Activated CD8-positive, alpha-beta memory T cell treated with anti-CD3 and anti-CD28 coated beads, Interleukin-2, amount 50 U/mL, for 4 hours (primary cell): ENCODE data around the gene XXYLT1.

Source experiments
- DNase-seq: peaks from one replicate; pipeline ENCODE4 v3.0.0-alpha.2; 2020

XXYLT1 gene

DNA sequence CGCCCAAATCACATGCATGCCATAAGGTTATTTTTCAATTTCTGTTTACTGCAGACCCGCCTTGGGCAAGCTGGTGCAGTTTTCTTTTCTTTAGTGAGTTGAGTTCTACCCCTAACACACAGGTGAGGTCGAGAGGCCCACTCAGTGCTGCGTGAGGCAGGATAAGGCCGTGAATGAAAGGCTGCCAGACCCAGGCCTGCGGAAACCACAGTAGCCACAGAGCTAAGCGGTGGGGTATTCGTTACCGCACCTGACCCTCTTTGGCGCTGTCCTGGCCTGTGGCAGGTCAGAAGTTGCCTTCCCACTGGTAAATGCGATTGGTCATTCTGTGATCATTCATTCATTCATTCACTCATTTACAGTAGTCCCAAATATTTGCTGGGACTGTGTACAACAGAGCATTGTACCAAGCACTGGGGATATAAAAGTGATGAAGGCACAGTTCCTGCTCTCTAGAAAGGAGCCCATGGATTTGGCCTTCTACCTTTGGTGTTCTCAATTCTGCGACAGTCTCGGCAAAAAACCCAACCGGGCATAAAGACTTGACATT lies 144.8 kb downstream of the XXYLT1 start:
- DNase-seq: no peak

DNA sequence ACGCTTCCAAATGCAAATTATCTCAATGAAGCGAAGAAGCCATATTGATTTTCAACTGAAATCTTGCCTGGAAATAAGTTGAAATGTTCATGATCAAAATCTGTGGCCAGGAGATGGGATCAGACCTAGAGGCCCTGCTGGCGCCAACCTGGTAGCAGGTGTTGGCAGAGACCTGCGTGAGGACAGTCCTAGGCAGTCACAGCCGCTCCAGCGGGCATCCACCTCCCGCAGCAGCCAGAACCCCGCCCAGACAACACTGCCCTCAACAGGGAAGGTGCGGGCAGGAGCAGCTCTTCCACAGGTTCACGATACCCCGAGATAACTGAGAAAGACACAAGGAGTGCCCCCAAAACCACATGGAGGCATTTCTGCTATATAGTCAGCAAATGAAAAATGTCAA lies 145.3 kb downstream of the XXYLT1 start:
- DNase-seq: no peak

DNA sequence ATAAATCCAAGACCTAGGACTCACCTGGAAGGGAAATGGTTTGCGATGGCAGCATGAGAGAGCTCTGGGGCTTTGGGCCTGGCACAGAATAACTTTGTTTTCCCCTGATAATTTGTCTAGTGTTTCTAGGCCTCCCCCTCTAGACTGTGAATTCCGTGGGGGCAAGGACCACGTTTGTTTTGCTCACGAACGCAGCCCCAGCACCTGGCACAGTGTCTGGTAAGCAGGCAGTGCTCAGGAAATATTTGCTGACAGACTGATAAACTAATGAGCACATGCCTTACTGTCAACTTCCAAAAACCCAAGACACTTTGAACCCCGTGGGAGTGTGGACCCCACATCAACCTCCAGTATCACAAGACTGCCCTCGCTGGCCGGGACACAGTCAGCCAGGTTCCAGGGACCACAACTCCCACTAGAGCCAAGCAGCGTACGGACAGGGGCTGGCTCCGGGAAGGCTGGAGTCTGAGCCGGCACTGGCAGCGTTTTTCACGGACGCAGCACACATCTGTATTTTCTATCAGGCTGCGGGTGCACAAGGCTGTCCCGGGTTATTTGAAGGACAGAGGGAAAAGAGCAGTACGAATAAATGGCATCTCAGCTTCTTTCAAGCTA lies 146.5 kb downstream of the XXYLT1 start:
- no peak for DNase-seq

DNA sequence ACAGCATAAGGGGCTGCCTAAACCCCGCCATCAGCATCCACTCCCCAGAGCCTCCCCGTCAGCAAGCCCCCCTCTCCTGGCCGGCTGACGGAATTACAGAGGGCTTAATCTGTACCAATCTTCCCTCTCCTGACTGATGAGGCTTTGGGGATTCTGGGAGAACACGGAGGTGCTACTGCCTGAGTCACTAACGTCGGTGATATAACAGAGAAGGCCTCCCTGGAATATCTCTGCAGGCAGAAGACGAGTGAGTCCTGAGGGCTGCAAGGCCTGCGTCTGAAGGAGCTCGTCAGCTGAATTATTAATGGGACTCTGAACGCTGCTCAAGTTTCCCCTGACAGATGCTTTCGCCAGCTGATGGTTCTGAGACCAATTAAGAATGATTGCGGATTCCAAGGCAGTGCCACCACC lies 147.7 kb downstream of the XXYLT1 start:
- no peak for DNase-seq

DNA sequence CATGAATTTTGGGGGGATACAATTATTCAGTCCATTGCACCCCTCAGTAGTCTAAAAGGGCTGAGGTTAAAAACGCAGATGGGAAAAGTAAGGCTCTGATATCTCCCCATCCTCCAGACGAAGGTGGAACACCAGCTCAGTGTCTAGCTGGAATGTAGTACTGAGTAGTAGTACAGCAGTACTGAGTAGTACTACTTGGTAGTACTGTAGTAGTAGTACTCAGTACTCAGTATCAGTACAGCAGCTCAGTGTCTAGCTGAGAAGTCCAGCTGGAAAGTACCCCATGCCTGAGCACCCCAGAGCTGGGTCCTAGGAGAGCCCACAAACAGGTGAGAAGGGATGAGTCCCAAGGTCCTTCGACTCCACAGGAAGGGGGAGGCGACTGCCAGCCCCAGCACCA lies 148.7 kb downstream of the XXYLT1 start:
- DNase-seq: no peak

DNA sequence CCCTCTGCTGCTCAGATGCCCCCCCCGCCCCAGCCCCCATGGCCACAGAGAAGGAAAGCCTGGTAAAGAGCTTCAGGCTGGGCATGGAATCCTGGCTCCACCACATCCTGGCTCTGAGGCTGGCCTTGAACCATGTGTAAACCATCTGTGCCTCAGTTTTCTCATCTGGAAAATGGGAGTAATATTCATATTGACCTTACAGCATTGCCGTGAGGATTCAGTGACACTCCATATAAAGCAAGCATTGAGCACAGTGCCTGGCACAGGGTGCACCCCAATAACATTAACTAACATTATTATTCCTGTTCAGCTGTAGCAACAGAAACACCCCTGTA lies 150.7 kb downstream of the XXYLT1 start:
- no peak for DNase-seq

DNA sequence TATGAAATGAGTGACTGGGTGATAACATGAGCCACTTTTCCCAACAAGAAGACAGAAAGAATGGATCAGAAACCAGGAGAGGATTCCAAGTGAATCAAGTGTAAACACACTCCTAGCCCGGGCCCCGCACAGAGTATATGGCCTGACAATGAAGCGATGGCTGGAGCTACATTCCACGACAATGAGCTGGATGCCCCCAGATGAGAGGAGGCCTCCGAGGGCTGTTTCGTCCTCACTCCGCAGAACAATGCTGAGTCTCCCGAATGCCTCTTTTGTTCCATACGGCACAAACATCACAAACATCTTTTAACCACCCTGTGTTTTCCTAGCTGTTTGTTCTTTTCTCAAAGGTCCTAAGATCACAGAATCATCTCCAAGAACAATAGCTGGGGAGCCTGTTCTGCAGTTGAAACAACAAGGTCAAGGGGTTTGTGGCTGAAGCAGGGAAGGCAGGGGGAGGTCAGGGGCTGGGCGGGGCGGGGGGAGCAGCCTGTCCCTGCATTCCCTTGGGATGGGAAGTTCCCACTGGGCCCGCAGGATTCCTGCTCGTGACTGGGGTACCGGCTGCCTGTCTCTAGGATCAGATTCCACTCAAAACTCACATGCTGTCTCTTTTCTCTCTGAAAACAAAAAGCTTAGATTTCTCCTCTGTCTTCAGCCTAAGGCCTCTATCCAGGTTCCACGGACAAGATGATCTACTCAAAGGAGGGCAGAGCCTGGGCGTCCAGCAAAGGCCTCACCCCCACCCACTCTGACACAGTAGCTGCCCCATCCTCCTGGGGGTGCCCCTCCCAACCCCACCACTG lies 151.3 kb downstream of the XXYLT1 start:
- DNase-seq: no peak

DNA sequence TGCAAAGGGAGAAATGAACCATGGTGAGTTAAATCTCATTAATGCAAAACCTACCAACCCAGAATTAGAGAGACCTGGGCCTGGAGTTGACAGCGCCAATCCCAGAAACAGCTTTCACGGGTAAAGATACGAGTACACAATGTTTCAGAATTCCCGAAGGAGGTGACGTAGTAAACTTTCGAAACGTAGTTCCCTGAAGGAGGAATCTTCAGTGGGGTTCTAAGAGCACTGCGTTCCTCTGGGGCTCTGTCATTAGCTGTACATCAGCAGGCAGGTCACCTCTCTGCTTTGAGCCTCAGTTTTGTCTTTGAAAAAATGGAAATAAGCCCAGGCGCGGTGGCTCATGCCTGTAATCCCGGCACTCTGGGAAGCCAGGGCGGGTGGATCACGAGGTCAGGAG lies 152.3 kb downstream of the XXYLT1 start:
- no peak for DNase-seq

DNA sequence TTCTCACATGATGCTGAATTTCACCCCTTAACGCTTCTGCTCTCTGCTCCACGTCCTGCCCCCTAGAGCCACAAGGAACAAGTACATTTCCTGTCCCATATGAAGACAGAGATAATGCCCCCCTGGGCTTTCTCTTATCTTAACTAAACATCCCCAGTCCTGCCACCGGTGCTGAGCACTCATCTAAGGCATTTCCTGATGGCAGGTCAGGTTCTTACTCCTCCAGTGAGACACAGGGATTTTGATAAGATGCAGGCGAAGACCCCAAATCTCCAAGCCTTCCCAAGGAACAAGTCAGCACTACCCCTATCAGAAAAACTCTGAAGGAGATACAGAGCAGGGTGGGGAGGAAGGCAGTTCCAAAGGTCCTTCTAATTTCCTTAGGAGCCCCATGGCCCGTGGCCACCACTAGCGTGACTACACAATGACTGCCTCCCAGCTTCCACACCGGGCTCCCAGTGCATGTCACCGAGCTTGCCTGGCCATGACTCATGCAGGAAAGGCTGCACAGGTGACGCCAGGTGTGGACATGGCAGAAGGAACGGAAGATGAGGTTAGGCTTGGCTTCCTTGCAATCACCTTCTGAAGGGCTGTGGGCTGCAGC lies 152.9 kb downstream of the XXYLT1 start:
- no peak for DNase-seq

DNA sequence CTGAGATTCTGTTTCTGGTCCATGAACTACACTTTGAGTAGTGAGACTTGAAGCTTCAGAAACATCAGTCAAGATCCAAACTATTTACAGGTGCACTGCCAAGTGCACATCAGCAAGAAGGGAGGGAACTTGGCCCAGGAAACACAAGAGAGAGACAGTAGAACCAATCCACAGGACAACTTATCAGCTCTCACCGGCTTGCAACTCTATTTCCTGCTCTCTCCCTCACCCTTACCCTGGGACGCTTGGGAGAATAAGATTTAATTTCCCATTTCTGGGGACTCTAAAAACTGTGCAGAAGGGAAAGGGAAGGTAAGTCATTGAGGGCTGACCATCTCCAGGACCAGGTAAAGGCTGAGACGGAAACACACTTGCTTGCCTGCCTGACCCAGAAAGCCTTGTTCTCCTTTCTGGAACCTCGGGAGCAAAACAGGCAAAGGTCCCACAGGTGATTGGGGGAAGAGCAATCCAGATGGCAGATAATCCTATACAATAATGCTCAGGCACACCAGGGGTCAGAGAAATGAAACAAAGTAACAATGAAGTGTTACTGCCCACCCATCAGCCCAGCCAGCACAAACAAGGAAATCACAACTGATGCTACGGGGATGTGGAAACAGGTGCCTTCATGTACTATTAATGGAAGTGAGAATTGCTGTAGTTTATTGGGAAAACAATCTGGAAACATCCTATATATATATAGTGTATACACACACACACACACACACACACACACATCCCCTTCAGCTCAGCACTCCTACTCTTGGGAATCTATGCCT lies 154.4 kb downstream of the XXYLT1 start:
- no peak for DNase-seq

DNA sequence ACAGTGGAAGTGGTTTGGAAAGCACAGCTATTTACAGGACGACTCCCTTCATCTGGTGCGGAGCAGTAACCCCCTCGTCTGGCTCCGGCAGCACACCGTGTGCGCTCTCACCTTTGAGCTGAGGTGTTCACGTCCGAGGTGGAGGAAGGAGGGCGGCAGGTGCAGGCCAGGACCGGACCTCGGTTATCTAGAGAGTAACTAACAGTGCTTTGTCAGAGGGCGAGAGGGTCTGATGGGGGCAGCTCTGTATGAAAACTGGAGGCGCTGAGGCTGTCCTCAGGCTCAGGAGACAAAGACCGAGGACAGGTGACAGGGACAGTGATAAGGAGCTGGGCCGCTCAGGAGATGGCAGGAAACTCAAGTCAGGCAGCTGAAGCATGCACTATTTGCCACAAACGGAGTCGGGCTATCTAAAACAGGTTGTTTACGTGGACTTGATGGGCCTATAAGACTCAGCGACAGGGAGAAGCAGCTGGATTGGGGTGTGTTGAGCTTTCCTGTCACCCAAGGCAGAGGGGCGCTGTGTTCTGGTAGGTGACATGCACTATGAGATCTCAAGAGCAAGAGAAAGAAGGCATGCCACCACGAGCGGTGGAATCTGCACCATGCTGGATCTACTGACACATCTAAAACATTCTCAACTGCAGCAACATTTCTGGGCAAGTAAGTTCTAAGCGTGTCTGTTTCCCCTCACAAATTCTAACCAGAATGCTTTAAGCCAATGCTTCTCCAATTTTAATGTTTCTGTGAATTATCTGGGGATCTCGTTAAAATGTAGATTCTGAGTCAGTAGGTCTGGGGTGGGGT lies 155.2 kb downstream of the XXYLT1 start:
- no peak for DNase-seq

DNA sequence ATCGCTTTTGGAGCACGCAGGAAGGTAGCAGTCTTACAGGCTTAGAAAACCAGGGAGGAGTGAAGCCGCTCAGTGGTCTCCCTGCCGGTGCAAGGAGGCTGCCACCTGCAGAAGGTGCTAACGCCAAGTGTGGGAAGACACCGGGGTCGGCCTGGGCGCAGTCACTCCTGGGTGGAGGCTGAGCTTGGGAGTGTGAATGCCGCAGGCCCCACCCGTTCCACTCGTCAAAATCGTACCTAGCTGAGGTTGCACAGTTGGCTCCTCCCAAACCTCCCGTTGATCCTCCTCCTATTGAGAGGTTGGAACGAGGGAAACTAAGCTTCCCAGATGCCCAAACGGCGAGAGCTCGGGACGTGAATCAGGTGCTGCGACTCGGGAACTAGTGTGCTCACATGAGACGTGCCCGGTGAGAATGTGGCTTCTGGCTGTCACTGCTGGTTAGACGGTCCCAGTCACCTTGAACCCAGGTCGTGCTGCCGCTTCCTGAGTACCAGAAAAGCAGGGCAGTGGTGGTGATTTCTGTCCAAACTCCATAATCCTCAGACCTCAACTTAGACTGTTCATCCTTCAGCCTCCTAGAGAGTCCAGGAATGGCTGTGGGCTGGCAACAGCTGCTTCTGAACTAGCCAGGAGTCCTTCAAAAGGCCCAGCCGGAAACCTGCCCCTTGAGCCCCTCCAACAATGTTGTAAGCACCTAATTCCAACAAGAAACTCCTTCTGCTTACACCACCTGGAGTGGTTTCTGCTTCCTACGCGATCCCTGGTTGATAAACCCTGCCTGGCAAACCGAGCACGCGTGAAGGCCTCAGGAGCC lies 156.0 kb downstream of the XXYLT1 start:
- no peak for DNase-seq

DNA sequence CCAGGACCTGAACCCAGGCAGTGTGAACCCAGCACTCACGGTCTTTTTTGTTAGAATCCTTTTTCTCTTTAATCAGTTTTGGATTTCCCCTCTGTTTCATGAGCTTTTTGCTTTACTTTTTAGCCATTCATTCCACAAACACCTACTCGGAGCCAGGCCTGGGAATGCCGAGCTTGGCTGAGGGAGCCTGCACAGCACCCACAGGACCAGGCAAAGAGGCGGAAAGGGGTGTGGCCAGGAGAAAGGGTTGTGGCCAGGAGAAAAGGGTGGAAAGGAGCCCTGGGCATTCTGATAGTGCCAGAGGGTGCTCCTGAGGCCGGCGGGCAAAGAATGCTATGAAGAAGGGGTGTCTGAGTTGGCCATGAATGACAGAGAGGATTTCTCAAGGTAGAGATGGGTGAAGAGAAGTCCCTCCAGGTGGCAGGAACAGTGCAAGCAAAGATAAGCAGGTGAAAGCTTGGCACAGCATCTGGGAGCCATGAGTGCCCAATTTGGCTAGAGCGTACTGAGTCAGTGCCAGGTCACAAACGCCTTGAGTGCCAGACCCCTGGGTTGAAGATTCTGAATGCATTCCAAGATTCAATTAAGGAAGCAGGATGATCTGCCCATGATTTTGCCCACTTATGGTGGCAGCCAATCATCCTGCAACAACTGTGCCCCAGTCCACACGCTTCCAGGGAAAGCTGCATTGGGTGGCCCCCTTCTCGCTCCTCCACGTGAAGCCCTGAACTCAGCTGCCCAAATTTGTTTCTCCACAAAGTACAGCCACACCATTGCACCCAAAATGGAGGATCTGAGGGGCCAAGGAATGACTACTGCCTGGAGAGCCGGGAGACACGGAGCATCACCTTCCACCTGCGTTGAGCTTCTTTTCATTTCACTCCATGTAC lies 157.2 kb downstream of the XXYLT1 start:
- no peak for DNase-seq

DNA sequence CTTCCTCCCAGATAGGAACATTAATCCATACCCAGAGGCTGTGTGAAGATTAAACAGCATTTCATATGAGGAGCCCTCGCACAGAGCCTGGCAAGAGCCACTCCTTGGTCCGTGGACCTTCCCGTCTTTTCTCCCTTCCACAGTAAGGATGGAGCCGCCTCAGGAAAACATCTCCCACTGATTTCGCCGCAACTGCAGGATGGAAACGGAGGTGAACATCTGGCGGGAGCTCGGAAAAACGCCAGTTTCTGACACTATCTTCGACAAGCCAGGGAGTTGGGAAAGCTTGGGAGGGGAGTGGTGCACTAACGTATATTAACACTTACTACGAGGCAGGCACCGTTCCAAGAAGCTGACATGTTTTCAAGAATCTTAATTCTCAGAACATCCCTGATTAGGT lies 157.9 kb downstream of the XXYLT1 start:
- DNase-seq: no peak

DNA sequence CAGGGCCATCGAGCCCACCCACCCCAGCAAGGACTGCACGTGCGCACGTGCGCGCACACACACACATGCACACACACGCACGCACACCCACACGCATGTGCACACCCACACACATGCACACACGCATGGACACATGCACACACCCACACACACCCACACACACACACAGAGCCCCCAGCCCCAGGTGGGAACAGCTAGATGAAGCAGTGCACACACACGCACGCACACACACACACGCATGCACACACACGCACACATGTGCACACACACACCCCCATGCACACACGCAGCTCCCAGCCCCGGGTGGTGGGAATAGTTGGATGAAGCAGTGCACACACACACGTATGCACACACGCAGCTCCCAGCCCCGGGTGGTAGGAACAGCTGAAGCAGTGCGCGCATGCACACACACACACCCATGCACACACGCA lies 158.6 kb downstream of the XXYLT1 start:
- no peak for DNase-seq

DNA sequence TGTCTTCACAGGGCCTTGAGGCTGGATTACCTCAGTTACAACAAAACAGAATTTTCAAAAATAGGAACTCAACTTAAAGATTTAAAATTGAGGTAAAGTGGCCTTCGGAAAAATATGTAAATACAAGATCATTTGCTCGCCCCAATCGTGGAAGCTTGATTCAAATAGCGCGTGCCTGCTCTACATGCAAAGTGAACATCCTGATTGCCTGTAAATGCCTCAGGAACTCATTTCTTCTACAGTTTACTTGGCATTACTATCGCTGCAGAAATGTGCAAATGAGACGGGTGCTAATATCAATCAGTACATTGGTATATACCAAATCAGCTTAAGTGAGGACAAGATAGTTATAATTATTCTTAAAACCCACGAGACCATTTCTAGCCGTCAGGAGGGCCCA lies 159.2 kb downstream of the XXYLT1 start:
- DNase-seq: no peak

DNA sequence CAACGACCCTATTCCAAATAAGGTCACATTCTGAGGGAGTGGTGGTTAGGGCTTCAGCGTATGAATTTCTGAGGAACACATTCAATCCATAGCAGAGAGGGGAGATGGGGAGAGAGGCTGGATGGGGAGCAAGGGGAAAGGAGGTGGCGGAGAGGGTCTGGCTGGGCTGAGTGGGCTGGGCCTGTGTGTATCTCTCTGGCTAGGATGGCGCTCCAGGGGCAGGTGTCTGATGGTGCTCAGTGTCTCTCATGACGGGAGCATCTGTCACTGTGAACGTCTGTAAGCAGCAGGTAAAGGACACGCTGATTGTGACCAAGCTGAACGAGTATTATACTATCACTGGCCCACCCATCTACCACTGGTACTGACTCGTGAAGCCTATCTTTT lies 159.6 kb downstream of the XXYLT1 start:
- DNase-seq: no peak

DNA sequence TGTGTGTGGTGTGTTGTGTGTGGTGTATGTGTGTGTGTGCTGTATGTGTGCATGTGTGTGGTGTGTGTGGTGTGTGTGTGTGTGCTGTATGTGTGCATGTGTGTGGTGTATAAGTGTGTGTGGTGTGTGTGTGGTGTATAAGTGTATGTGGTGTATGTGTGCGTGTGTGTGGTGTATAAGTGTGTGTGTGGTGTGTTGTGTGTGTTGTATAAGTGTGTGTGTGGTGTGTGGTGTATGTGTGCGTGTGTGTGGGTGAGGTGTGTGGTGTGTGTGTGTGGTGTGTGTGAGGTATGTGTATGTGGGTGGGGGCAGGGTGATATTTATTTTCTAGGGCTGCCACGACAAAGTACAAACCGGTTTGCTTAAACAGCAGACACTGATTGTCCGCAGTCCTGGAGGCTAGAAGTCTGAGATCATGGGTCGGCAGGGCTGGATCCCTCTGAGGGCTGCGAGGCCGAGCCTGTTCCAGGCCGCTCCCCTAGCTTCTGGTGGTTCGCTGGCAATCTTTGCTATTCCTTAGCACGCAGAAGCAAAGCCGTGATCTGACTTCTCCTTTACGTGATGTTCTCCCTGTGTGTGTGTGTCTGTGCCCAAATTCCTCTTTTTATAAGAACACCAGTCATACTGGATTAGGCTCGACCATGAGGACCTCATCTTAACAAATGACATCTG lies 160.2 kb downstream of the XXYLT1 start:
- DNase-seq: no peak

DNA sequence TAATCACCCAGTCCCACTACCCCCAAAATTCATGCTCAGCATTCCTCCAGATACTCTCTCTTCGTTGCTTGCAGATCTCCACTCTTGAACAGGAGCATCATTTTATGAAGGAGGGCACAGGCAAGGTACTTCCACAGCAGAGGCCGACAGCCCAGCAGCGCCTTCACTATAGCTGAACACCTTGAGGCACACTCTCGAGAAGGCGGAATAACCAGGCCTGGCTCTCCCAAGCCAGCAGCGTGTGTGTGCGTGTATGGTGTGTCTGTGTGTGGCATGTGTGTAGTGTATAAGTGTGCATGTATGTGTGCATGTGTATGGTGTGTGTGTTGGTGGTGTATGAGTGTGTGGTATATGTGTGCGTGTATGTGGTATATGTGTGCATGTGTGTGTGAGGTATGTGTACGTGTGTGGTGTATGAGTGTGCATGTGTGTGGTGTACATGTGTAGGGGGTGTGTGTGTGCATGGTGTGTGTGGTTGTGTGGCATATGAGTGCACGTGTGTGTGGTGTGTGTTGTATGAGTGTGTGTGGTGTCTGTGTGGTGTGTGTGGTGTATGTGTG lies 161.8 kb downstream of the XXYLT1 start:
- DNase-seq: no peak

DNA sequence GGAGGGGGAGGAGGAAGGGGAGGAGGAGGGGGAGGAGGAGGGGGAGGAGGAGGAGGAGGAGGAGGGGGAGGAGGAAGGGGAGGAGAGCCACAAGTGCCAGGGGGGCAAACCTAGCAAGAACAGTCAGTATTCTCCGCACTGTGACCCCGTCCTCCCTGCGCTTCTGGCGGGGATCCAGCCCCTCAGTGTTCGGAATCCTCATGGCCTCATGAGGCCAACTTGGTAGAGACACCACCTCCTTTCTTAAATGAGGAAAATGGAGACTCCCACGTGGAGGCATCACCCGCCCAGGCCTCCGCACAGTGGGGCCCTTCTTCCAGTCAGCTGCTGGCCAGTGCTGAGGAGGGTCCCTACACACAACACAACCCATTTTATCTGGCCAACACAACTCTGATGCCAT lies 163.4 kb downstream of the XXYLT1 start:
- DNase-seq: no peak
